Fibroblast of skin of abdomen (primary cell): ENCODE measurements around the gene VPS26A. TPM values are rescaled to one million over a fixed set of nuclear protein-coding genes. Genes with fewer than 3 reads are reported as not detected.

Experiments
- DNase-seq: peaks from one replicate; pipeline ENCODE4 v3.0.0-alpha.2; 2013
- polyA plus RNA-seq, 2 experiments: library from polyadenylated mRNA; unstranded; fragments of 120-200 nt; gene quantifications; one replicate each; pipeline ENCODE4 v1.2.1, GENCODE V29; 2013; ENCODE audit not compliant: insufficient read length in 2 of 2

VPS26A gene
- 50.2 TPM for polyA plus RNA-seq (2013, experiment 1 of 2; ENCODE audit: insufficient read length)
- 44.9 TPM for polyA plus RNA-seq (2013, experiment 2 of 2; ENCODE audit: insufficient read length)

- DNase-seq = peak; percentile 98
These were observed at the start of gene VPS26A for GRCh38 chr10:69123747-69124562. VPS26A (plus strand) TSS chr10:69124178; CDS start chr10:69124278, 100 bp downstream.

- DNase-seq = no peak
These were observed 49.4 kb upstream of the VPS26A start for GRCh38 chr10:69074532-69074931.

GRCh38 chr10:69075431-69075830 is 48.5 kb upstream of the VPS26A start:
- no peak for DNase-seq

- DNase-seq = no peak
These were observed 45.7 kb upstream of the VPS26A start for GRCh38 chr10:69078311-69078710.

GRCh38 chr10:69080226-69080625 is 43.8 kb upstream of the VPS26A start:
- DNase-seq = no peak

- DNase-seq = no peak
These were observed 37.9 kb upstream of the VPS26A start for GRCh38 chr10:69086001-69086509.

GRCh38 chr10:69087590-69088470 is 36.1 kb upstream of the VPS26A start, which contains the start of gene SRGN:
SRGN (plus strand) TSS chr10:69088103; CDS start chr10:69088158, 55 bp downstream.
- DNase-seq = peak; percentile 49

- no peak for DNase-seq
These were observed 35.6 kb upstream of the VPS26A start for GRCh38 chr10:69088471-69088769.

- DNase-seq = peak; percentile 11
These were observed 35.0 kb upstream of the VPS26A start for GRCh38 chr10:69088801-69089501.

GRCh38 chr10:69089638-69090599 is 34.1 kb upstream of the VPS26A start:
- no peak for DNase-seq

GRCh38 chr10:69090685-69091084 is 33.3 kb upstream of the VPS26A start:
- DNase-seq = no peak

- DNase-seq = no peak
These were observed 32.8 kb upstream of the VPS26A start for GRCh38 chr10:69091143-69091651.

- peak; percentile 83 for DNase-seq
These were observed 30.8 kb upstream of the VPS26A start for GRCh38 chr10:69092959-69093850.

- peak; percentile 18 for DNase-seq
These were observed 30.0 kb upstream of the VPS26A start for GRCh38 chr10:69093933-69094332.

- DNase-seq = no peak
These were observed 27.9 kb upstream of the VPS26A start for GRCh38 chr10:69096045-69096444.

GRCh38 chr10:69097729-69098128 is 26.2 kb upstream of the VPS26A start:
- no peak for DNase-seq

GRCh38 chr10:69100136-69100872 is 23.7 kb upstream of the VPS26A start:
- no peak for DNase-seq

- DNase-seq = peak; percentile 11
These were observed 22.4 kb upstream of the VPS26A start for GRCh38 chr10:69101451-69102095.

GRCh38 chr10:69102440-69102839 is 21.5 kb upstream of the VPS26A start:
- no peak for DNase-seq
